Measurements from ENCODE around the gene CKM.

GRCh38 chr19:45350477-45351058 lies 27.9 kb upstream of the CKM start:
- TF ChIP-seq CTCF (IDR thresholded peaks at IDR 0.05; ENCODE audit: low read depth, low read length) (no peak), POLR2A (IDR thresholded peaks at IDR 0.05; ENCODE audit: extremely low read depth, insufficient read length) (no peak), MYC (IDR thresholded peaks at IDR 0.05; ENCODE audit: low read depth, low read length) (no peak)
